HepG2 (cell line): ENCODE results near the gene NCAPD2. TPM values are rescaled to one million over a fixed set of nuclear protein-coding genes. Genes with fewer than 3 reads are reported as not detected.

Experiments
- IRX3 ChIP-seq: sonication (generic); formaldehyde crosslinking; IDR thresholded peaks from 2 replicates; pipeline ENCODE4 v1.8.1; 2023; ENCODE audit warnings: mild to moderate bottlenecking, low read depth, missing genetic modification reagents, borderline replicate concordance
- NFKBIZ ChIP-seq: IDR thresholded peaks from 2 replicates; pipeline ENCODE4 v1.6.1; 2018; ENCODE audit warnings: missing genetic modification reagents, missing compliant biosample characterization
- RFX1 ChIP-seq: fragments of 450-650 bp; IDR thresholded peaks from 2 replicates; pipeline ENCODE4 v1.6.1; 2017
- RXRB ChIP-seq: IDR thresholded peaks from 2 replicates; pipeline ENCODE4 v1.6.1; 2016; ENCODE audit warnings: borderline replicate concordance, missing genetic modification reagents, missing compliant biosample characterization
- SAP130 ChIP-seq: IDR thresholded peaks from 2 replicates; pipeline ENCODE4 v1.6.1; 2016; ENCODE audit warnings: low read depth
- TARDBP ChIP-seq: sonication (generic); formaldehyde crosslinking; IDR thresholded peaks from 2 replicates; pipeline ENCODE4 v1.8.0; 2022; ENCODE audit warnings: mild to moderate bottlenecking, missing genetic modification reagents
- ZC3H13 ChIP-seq: sonication (generic); formaldehyde crosslinking; IDR thresholded peaks from 2 replicates; pipeline ENCODE4 v1.8.1; 2023; ENCODE audit warnings: mild to moderate bottlenecking, missing genetic modification reagents, moderate library complexity
- ZMAT3 ChIP-seq: sonication (generic); formaldehyde crosslinking; conservative IDR thresholded peaks from 2 replicates; pipeline ENCODE4 v1.7.0; 2021; ENCODE audit warnings: missing genetic modification reagents
- ZNF430 ChIP-seq: sonication (generic); formaldehyde crosslinking; IDR thresholded peaks from 2 replicates; pipeline ENCODE4 v1.9.0; 2021; ENCODE audit warnings: mild to moderate bottlenecking, missing genetic modification reagents
- ZZZ3 ChIP-seq: sonication (generic); formaldehyde crosslinking; IDR thresholded peaks from 2 replicates; pipeline ENCODE4 v1.4.0; 2020; ENCODE audit warnings: missing genetic modification reagents, mild to moderate bottlenecking, borderline replicate concordance
- polyA plus RNA-seq, 8 experiments: library from polyadenylated mRNA; depleted of rRNA in 3 of 8; stranded (reverse) in 7 of 8; unstranded in 1 of 8; fragments of >200 nt; fragmentation: Illumina TruSeq in 4 of 8; extraction: Trizol in 4 of 8; gene quantifications; 2 replicates each; pipeline versions ENCODE4 v1.2.1 to v1.2.3, GENCODE V29; 2011 to 2016; ENCODE audit warnings: low read depth in 4 of 8, missing spikeins in 1 of 8, mixed read lengths in 1 of 8; ENCODE audit not compliant: insufficient read depth in 1 of 8
- total RNA-seq, 5 experiments: library from RNA; depleted of rRNA; stranded (reverse); fragments of >200 nt; fragmentation: Illumina TruSeq; extraction: Trizol; gene quantifications; 2 replicates each; pipeline ENCODE4 v1.2.3, GENCODE V29; 2016; ENCODE audit warnings: low read depth in 1 of 5
- TF ChIP-seq, protein P1 (sequence below): sonication (generic); formaldehyde crosslinking; IDR thresholded peaks from 2 replicates; pipeline ENCODE4 v1.9.0; 2021; ENCODE audit warnings: mild to moderate bottlenecking, missing genetic modification reagents
- TF ChIP-seq, protein P2 (sequence below), 2 experiments: sonication (generic) in 1 of 2; formaldehyde crosslinking in 1 of 2; IDR thresholded peaks; 2 replicates each; pipeline versions ENCODE4 v1.4.0 to v1.6.1; 2018 to 2020; ENCODE audit warnings: missing genetic modification reagents in 2 of 2, borderline replicate concordance in 1 of 2, low read depth in 1 of 2, mild to moderate bottlenecking in 1 of 2, missing biosample characterization in 1 of 2
- TF ChIP-seq, protein P3 (sequence below): sonication (generic); formaldehyde crosslinking; IDR thresholded peaks from 2 replicates; pipeline ENCODE4 v1.4.0; 2020; ENCODE audit warnings: missing genetic modification reagents, borderline replicate concordance
- TF ChIP-seq, protein P4 (sequence below): sonication (generic); formaldehyde crosslinking; IDR thresholded peaks from 2 replicates; pipeline ENCODE4 v1.4.0; 2020; ENCODE audit warnings: missing genetic modification reagents

The NCAPD2 gene
- total and polyA plus RNA-seq, 2 of the 13 experiments (the other 11 are each of a cell fraction or from before 2014, with no cell fraction given) = 51.1 to 65.6 TPM

DNA sequence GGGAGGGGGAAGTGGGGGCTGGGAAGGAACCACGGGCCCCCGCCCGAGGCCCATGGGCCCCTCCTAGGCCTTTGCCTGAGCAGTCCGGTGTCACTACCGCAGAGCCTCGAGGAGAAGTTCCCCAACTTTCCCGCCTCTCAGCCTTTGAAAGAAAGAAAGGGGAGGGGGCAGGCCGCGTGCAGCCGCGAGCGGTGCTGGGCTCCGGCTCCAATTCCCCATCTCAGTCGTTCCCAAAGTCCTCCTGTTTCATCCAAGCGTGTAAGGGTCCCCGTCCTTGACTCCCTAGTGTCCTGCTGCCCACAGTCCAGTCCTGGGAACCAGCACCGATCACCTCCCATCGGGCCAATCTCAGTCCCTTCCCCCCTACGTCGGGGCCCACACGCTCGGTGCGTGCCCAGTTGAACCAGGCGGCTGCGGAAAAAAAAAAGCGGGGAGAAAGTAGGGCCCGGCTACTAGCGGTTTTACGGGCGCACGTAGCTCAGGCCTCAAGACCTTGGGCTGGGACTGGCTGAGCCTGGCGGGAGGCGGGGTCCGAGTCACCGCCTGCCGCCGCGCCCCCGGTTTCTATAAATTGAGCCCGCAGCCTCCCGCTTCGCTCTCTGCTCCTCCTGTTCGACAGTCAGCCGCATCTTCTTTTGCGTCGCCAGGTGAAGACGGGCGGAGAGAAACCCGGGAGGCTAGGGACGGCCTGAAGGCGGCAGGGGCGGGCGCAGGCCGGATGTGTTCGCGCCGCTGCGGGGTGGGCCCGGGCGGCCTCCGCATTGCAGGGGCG lies 40.2 kb downstream of the NCAPD2 start, which contains the start of gene GAPDH (continued):
- TF ChIP-seq, protein P1, sequence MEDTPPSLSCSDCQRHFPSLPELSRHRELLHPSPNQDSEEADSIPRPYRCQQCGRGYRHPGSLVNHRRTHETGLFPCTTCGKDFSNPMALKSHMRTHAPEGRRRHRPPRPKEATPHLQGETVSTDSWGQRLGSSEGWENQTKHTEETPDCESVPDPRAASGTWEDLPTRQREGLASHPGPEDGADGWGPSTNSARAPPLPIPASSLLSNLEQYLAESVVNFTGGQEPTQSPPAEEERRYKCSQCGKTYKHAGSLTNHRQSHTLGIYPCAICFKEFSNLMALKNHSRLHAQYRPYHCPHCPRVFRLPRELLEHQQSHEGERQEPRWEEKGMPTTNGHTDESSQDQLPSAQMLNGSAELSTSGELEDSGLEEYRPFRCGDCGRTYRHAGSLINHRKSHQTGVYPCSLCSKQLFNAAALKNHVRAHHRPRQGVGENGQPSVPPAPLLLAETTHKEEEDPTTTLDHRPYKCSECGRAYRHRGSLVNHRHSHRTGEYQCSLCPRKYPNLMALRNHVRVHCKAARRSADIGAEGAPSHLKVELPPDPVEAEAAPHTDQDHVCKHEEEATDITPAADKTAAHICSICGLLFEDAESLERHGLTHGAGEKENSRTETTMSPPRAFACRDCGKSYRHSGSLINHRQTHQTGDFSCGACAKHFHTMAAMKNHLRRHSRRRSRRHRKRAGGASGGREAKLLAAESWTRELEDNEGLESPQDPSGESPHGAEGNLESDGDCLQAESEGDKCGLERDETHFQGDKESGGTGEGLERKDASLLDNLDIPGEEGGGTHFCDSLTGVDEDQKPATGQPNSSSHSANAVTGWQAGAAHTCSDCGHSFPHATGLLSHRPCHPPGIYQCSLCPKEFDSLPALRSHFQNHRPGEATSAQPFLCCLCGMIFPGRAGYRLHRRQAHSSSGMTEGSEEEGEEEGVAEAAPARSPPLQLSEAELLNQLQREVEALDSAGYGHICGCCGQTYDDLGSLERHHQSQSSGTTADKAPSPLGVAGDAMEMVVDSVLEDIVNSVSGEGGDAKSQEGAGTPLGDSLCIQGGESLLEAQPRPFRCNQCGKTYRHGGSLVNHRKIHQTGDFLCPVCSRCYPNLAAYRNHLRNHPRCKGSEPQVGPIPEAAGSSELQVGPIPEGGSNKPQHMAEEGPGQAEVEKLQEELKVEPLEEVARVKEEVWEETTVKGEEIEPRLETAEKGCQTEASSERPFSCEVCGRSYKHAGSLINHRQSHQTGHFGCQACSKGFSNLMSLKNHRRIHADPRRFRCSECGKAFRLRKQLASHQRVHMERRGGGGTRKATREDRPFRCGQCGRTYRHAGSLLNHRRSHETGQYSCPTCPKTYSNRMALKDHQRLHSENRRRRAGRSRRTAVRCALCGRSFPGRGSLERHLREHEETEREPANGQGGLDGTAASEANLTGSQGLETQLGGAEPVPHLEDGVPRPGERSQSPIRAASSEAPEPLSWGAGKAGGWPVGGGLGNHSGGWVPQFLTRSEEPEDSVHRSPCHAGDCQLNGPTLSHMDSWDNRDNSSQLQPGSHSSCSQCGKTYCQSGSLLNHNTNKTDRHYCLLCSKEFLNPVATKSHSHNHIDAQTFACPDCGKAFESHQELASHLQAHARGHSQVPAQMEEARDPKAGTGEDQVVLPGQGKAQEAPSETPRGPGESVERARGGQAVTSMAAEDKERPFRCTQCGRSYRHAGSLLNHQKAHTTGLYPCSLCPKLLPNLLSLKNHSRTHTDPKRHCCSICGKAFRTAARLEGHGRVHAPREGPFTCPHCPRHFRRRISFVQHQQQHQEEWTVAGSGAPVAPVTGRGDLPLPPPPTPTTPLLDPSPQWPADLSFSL (CRISPR knock-in tag) = no peak
- TF ChIP-seq NFKBIZ (CRISPR knock-in tag) (no peak), RFX1 (no peak), ZC3H13 (CRISPR knock-in tag) (peak; percentile 62), TARDBP (CRISPR knock-in tag) (peak; percentile 79; the same call in 1 of the 2 replicates), ZZZ3 (CRISPR knock-in tag) (no peak), SAP130 (CRISPR knock-in tag) (peak; percentile 89), ZNF430 (peak; percentile 82), IRX3 (CRISPR knock-in tag) (no peak; the same call in 1 of the 2 replicates), ZMAT3 (CRISPR knock-in tag) (peak; percentile 83; the same call in 1 of the 2 replicates), RXRB (CRISPR knock-in tag) (no peak; the same call in 1 of the 2 replicates)
- TF ChIP-seq, protein P2, sequence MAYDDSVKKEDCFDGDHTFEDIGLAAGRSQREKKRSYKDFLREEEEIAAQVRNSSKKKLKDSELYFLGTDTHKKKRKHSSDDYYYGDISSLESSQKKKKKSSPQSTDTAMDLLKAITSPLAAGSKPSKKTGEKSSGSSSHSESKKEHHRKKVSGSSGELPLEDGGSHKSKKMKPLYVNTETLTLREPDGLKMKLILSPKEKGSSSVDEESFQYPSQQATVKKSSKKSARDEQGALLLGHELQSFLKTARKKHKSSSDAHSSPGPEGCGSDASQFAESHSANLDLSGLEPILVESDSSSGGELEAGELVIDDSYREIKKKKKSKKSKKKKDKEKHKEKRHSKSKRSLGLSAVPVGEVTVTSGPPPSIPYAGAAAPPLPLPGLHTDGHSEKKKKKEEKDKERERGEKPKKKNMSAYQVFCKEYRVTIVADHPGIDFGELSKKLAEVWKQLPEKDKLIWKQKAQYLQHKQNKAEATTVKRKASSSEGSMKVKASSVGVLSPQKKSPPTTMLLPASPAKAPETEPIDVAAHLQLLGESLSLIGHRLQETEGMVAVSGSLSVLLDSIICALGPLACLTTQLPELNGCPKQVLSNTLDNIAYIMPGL (CRISPR knock-in tag; IDR thresholded peaks at IDR 0.05; ENCODE audit: borderline replicate concordance in 1 of 2, low read depth in 1 of 2) = peak in 1 of 2 experiments; percentile 63
- TF ChIP-seq, protein P3, sequence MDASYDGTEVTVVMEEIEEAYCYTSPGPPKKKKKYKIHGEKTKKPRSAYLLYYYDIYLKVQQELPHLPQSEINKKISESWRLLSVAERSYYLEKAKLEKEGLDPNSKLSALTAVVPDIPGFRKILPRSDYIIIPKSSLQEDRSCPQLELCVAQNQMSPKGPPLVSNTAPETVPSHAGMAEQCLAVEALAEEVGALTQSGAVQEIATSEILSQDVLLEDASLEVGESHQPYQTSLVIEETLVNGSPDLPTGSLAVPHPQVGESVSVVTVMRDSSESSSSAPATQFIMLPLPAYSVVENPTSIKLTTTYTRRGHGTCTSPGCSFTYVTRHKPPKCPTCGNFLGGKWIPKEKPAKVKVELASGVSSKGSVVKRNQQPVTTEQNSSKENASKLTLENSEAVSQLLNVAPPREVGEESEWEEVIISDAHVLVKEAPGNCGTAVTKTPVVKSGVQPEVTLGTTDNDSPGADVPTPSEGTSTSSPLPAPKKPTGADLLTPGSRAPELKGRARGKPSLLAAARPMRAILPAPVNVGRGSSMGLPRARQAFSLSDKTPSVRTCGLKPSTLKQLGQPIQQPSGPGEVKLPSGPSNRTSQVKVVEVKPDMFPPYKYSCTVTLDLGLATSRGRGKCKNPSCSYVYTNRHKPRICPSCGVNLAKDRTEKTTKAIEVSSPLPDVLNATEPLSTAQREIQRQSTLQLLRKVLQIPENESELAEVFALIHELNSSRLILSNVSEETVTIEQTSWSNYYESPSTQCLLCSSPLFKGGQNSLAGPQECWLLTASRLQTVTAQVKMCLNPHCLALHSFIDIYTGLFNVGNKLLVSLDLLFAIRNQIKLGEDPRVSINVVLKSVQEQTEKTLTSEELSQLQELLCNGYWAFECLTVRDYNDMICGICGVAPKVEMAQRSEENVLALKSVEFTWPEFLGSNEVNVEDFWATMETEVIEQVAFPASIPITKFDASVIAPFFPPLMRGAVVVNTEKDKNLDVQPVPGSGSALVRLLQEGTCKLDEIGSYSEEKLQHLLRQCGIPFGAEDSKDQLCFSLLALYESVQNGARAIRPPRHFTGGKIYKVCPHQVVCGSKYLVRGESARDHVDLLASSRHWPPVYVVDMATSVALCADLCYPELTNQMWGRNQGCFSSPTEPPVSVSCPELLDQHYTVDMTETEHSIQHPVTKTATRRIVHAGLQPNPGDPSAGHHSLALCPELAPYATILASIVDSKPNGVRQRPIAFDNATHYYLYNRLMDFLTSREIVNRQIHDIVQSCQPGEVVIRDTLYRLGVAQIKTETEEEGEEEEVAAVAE (CRISPR knock-in tag) = no peak; the same call in 1 of the 2 replicates
- TF ChIP-seq, protein P4, sequence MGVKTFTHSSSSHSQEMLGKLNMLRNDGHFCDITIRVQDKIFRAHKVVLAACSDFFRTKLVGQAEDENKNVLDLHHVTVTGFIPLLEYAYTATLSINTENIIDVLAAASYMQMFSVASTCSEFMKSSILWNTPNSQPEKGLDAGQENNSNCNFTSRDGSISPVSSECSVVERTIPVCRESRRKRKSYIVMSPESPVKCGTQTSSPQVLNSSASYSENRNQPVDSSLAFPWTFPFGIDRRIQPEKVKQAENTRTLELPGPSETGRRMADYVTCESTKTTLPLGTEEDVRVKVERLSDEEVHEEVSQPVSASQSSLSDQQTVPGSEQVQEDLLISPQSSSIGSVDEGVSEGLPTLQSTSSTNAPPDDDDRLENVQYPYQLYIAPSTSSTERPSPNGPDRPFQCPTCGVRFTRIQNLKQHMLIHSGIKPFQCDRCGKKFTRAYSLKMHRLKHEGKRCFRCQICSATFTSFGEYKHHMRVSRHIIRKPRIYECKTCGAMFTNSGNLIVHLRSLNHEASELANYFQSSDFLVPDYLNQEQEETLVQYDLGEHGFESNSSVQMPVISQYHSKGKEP (CRISPR knock-in tag) = peak; percentile 85; the same call in 1 of the 2 replicates
